Lower lobe of right lung (tissue), 2 donors: ENCODE measurements around the gene COX11. TPM values are rescaled to one million over a fixed set of nuclear protein-coding genes. Genes with fewer than 3 reads are reported as not detected.

ENCODE experiments used
- ATAC-seq, 2 donors: fragments of 200-7000 bp; cut with Tn5 transposase; one replicate each; pipeline ENCODE4 v1.9.1; 2020 to 2022; ENCODE audit warnings: mild to moderate bottlenecking in 2 of 2, moderate library complexity in 2 of 2
- DNase-seq: peaks from one replicate; pipeline ENCODE4 v3.0.0-alpha.2; 2020
- H3K27ac ChIP-seq: fragments of 200-600 bp; one replicate; pipeline ENCODE4 v1.8.0; 2022
- H3K27me3 ChIP-seq: fragments of 200-600 bp; one replicate; pipeline ENCODE4 v1.8.0; 2022; ENCODE audit warnings: low read depth
- H3K36me3 ChIP-seq: fragments of 200-600 bp; one replicate; pipeline ENCODE4 v1.8.0; 2022; ENCODE audit warnings: mild to moderate bottlenecking
- H3K4me1 ChIP-seq: fragments of 200-600 bp; one replicate; pipeline ENCODE4 v1.8.0; 2022
- H3K4me3 ChIP-seq: fragments of 200-600 bp; one replicate; pipeline ENCODE4 v1.8.0; 2022; ENCODE audit warnings: mild to moderate bottlenecking
- H3K9me3 ChIP-seq: fragments of 200-600 bp; one replicate; pipeline ENCODE4 v1.8.0; 2022
- intact Hi-C: fragments of 100-400 bp; cut with DNase I; formaldehyde crosslinking; loops from one replicate; pipeline ENCODE4 v1.11.0; 2022
- total RNA-seq: library from RNA; stranded (reverse); fragmentation: NEBNext Ultra II Directional; extraction: Animal tissue kit (Norgen Biotek cat#: 25700); gene quantifications from one replicate; pipeline ENCODE4 v1.2.1, GENCODE V29; 2021
- TF ChIP-seq, protein P1 (sequence below): fragments of 200-600 bp; IDR thresholded peaks from one replicate; pipeline ENCODE4 v1.8.0; 2022; ENCODE audit warnings: antibody characterized with exemption, mild to moderate bottlenecking
- donor health status: DM: no; HTN: yes; CAD: no; lungs with severe emphysema.

COX11 gene
- total RNA-seq, 1 donor from 2014 or later, result 41.9 TPM

DNA sequence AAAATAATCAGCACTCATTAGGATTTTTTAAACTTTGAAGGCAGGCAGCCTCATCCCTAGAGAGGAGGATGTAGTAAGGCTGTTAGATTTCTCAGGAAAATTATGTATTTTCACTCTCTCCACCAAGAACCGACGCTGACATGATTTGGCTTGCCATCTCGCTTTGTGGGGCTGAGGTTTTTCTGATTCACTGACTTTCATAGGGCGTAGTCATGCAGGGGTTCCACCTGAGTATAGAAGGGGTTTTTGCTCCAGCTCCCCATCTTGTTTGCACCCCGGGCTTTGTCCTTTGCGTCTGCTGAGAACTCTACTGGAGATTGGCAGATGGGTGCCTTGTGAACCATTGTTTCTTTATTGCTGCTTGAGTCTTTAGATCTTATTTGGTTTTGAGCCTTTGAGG lies 47.6 kb downstream of the COX11 start:
- TF ChIP-seq, protein P1, sequence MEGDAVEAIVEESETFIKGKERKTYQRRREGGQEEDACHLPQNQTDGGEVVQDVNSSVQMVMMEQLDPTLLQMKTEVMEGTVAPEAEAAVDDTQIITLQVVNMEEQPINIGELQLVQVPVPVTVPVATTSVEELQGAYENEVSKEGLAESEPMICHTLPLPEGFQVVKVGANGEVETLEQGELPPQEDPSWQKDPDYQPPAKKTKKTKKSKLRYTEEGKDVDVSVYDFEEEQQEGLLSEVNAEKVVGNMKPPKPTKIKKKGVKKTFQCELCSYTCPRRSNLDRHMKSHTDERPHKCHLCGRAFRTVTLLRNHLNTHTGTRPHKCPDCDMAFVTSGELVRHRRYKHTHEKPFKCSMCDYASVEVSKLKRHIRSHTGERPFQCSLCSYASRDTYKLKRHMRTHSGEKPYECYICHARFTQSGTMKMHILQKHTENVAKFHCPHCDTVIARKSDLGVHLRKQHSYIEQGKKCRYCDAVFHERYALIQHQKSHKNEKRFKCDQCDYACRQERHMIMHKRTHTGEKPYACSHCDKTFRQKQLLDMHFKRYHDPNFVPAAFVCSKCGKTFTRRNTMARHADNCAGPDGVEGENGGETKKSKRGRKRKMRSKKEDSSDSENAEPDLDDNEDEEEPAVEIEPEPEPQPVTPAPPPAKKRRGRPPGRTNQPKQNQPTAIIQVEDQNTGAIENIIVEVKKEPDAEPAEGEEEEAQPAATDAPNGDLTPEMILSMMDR, result no peak
- ATAC-seq, result no peak
- no peaks in the 10 kb centered on the region for H3K27me3 ChIP-seq

DNA sequence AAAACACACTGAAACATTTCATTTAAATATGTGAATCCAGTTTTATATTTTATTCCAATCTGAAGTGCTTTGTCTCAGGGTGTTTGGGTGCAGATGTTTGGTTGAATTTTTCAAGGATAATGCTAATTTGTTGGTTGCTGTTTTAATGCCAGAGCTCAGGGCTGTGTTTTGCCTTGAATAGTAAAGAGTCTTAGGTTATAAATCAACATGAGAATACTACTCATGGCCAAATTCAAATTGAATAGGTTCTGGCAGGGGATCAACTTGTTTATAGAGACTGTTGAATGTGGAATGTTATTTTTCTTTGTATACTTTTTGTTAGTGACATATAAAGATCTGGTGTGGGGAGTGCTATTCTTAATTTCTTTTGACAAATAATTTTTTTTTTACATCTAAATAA lies 49.0 kb downstream of the COX11 start:
- intact Hi-C loops, result no loop called here
- TF ChIP-seq, protein P1, result no peak
- Histone ChIP-seq H3K36me3 (peaks cover 26% of the 10 kb centered on the region), H3K9me3 (peaks cover 7% of the 10 kb centered on the region), H3K27me3 (no peaks in the 10 kb centered on the region), H3K4me3 (no peak overlapping the region), H3K4me1 (no peaks in the 10 kb centered on the region), H3K27ac (no peak overlapping the region)
- ATAC-seq (no peak), DNase-seq (no peak)

More for the DNA sequence above, 47.6 kb downstream of the COX11 start:
- H3K4me3 ChIP-seq, result no peak overlapping the region
- peaks cover 12% of the 10 kb centered on the region for H3K36me3 ChIP-seq
- H3K4me1 ChIP-seq, result no peaks in the 10 kb centered on the region
- H3K27ac ChIP-seq, result no peak overlapping the region
- DNase-seq, result no peak
- intact Hi-C loops, result no loop called here
- H3K9me3 ChIP-seq, result peaks cover 7% of the 10 kb centered on the region

DNA sequence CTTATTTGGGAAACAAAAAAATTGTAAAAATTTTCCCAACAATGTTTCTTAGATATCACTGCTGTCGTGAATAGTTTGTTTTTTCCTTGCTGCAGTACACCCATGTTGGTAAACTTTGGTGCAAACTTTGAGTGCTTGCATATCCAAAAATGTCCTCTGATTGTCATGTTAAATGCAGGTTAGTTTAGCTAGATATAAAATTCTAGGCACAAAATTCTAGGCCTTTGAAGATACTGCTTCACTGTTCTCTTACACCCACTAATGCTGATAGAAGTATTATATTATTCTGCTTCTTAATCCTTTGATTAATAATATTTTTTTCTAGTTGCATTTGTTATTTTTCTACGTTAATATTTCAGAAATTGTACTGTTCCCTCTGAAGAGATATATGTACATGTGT lies 51.7 kb downstream of the COX11 start:
- Histone ChIP-seq H3K27ac (no peak overlapping the region), H3K36me3 (peaks cover 40% of the 10 kb centered on the region), H3K4me1 (no peaks in the 10 kb centered on the region), H3K4me3 (no peak overlapping the region), H3K9me3 (peaks cover 7% of the 10 kb centered on the region), H3K27me3 (no peaks in the 10 kb centered on the region)
- intact Hi-C loops, result no loop called here
- ATAC-seq, result no peak
- TF ChIP-seq, protein P1, result no peak
- DNase-seq, result no peak

Other genes with a start within 250 kb of the COX11 start
- gene TOM1L1, start 67.8 kb downstream of the COX11 start, total RNA-seq, result 34.1 TPM
- gene STXBP4, start 111 bp upstream of the COX11 start, total RNA-seq, result 11.8 TPM